Testis (tissue), 3 donors: ENCODE data around the gene MYNN. TPM values are rescaled to one million over a fixed set of nuclear protein-coding genes. Genes with fewer than 3 reads are reported as not detected.

Experiments
- DNase-seq: peaks from one replicate; pipeline ENCODE4 v3.0.0-alpha.2; 2019
- H3K27ac ChIP-seq, 2 donors: fragments of 200-600 bp; sonication (generic); one replicate each; pipeline ENCODE4 v1.5.1; 2019
- H3K27me3 ChIP-seq: fragments of 200-600 bp; sonication (generic); one replicate; pipeline ENCODE4 v1.5.1; 2019
- H3K36me3 ChIP-seq: fragments of 200-600 bp; sonication (generic); one replicate; pipeline ENCODE4 v1.5.1; 2017; ENCODE audit warnings: low read depth; ENCODE audit errors: missing control alignments
- H3K4me1 ChIP-seq: fragments of 200-600 bp; sonication (generic); one replicate; pipeline ENCODE4 v1.5.1; 2019
- H3K4me3 ChIP-seq, 2 donors: fragments of 200-600 bp; sonication (generic); one replicate each; pipeline ENCODE4 v1.5.1; 2017 to 2019
- H3K9me3 ChIP-seq: fragments of 200-600 bp; sonication (generic); one replicate; pipeline ENCODE4 v1.5.1; 2017
- POLR2A ChIP-seq: fragments of 450-650 bp; IDR thresholded peaks from one replicate; pipeline ENCODE4 v1.6.1; 2017; ENCODE audit warnings: antibody characterized with exemption, mild to moderate bottlenecking, moderate library complexity
- WGBS, 2 donors: methylation state at CpG; one replicate each; pipeline ENCODE4 v1.1.5; 2018; 5-methylcytosine and 5-hydroxymethylcytosine counted together
- intact Hi-C: fragments of 100-400 bp; cut with DNase I; formaldehyde crosslinking; loops from one replicate; pipeline ENCODE4 v1.15.1; 2023; ENCODE audit warnings: low total_unique reads
- polyA plus RNA-seq: library from polyadenylated mRNA; stranded (reverse); fragments of 350-450 nt; fragmentation: Illumina TruSeq; extraction: RNeasy Lipid Tissue Mini Kit (QIAGEN cat#74804); gene quantifications from one replicate; pipeline ENCODE4 v1.2.3, GENCODE V29; 2014; ENCODE audit warnings: low read depth, low replicate concordance; ENCODE audit not compliant: insufficient read depth
- total RNA-seq, 2 donors: library from RNA; depleted of rRNA; stranded (reverse); fragments of >200 nt; gene quantifications; one replicate each; pipeline ENCODE4 v1.2.3, GENCODE V29; 2016
- TF ChIP-seq, protein P1 (sequence below), 3 experiments: fragments of 450-650 bp in 2 of 3; fragments of 200-600 bp in 1 of 3; sonication (generic) in 1 of 3; IDR thresholded peaks; one replicate each; pipeline ENCODE4 v1.5.1; 2016 to 2019; ENCODE audit warnings: antibody characterized with exemption in 3 of 3, mild to moderate bottlenecking in 2 of 3, moderate library complexity in 1 of 3

MYNN gene
- total and polyA plus RNA-seq, 3 donors from 2014 or later = 14.6 to 27.0 (median 22.4) TPM

DNA sequence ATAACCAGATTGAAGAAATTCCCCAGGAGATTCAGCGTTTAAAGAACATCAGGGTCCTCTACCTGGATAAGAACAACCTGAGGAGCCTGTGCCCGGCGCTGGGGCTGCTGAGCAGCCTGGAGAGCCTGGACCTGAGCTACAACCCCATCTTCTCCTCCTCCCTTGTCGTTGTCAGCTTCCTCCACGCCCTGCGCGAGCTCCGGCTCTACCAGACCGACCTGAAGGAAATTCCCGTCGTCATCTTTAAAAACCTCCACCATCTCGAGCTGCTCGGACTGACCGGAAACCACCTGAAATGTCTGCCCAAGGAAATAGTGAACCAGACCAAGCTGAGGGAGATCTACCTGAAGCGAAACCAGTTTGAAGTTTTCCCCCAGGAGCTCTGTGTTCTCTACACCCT is 48.9 kb downstream of the MYNN start:
- WGBS, 2 donors = 74 to 78% methylated on average over 14 to 15 of the region's 15 CpGs
- intact Hi-C loops = no loop called here
- no peak for TF ChIP-seq POLR2A
- TF ChIP-seq, protein P1, sequence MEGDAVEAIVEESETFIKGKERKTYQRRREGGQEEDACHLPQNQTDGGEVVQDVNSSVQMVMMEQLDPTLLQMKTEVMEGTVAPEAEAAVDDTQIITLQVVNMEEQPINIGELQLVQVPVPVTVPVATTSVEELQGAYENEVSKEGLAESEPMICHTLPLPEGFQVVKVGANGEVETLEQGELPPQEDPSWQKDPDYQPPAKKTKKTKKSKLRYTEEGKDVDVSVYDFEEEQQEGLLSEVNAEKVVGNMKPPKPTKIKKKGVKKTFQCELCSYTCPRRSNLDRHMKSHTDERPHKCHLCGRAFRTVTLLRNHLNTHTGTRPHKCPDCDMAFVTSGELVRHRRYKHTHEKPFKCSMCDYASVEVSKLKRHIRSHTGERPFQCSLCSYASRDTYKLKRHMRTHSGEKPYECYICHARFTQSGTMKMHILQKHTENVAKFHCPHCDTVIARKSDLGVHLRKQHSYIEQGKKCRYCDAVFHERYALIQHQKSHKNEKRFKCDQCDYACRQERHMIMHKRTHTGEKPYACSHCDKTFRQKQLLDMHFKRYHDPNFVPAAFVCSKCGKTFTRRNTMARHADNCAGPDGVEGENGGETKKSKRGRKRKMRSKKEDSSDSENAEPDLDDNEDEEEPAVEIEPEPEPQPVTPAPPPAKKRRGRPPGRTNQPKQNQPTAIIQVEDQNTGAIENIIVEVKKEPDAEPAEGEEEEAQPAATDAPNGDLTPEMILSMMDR (IDR thresholded peaks at IDR 0.05) = no peak
- Histone ChIP-seq H3K36me3 (no peaks in the 10 kb centered on the region), H3K9me3 (no peaks in the 10 kb centered on the region), H3K27ac (no peak overlapping the region), H3K4me1 (no peaks in the 10 kb centered on the region), H3K4me3 (no peak overlapping the region), H3K27me3 (no peaks in the 10 kb centered on the region)
- no peak for DNase-seq

DNA sequence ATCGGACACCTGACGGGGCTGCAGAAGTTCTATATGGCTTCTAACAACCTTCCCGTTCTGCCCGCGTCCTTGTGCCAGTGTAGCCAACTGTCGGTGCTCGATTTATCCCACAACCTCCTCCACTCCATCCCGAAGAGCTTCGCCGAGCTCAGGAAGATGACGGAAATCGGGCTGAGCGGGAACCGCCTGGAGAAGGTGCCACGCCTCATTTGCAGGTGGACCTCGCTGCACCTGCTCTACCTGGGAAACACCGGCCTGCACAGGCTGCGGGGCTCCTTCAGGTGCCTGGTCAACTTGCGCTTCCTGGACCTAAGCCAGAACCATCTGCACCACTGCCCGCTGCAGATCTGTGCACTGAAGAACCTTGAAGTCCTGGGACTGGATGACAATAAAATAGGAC is 49.3 kb downstream of the MYNN start:
- DNase-seq = no peak
- no peaks in the 10 kb centered on the region for H3K36me3 ChIP-seq
- 75 to 78% methylated on average over 20 of the region's 20 CpGs for WGBS, 2 donors
- H3K4me1 ChIP-seq = no peaks in the 10 kb centered on the region
- H3K9me3 ChIP-seq = no peaks in the 10 kb centered on the region
- H3K27me3 ChIP-seq = no peaks in the 10 kb centered on the region
- no peak overlapping the region for H3K4me3 ChIP-seq
- no peak overlapping the region for H3K27ac ChIP-seq
- TF ChIP-seq POLR2A = no peak
- TF ChIP-seq, protein P1 (IDR thresholded peaks at IDR 0.05) = no peak
- intact Hi-C loops = no loop called here

DNA sequence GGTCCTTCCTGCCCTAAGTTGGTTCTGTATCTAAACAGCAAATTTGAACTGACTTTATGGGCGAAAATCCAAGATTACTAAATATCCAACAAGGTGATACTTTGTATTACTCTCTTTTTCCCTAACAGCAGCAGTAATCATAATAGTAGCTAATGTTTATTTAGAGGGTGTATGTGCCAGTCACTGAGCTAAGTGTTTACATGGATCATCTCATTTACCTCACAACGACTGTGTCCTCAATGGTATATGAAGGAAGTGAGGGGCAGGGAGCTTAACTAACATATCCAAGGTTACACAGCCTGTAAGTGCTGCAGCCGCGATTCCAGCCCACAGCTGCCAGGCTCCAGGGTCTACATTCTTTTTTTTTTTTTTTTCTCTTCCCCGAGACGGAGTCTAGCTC is 49.8 kb downstream of the MYNN start:
- no peaks in the 10 kb centered on the region for H3K4me1 ChIP-seq
- no peaks in the 10 kb centered on the region for H3K9me3 ChIP-seq
- DNase-seq = no peak
- intact Hi-C loops = no loop called here
- 48 to 52% methylated on average over 6 of the region's 6 CpGs for WGBS, 2 donors
- TF ChIP-seq POLR2A = no peak
- H3K27ac ChIP-seq = no peak overlapping the region
- no peak overlapping the region for H3K4me3 ChIP-seq
- no peaks in the 10 kb centered on the region for H3K27me3 ChIP-seq
- no peaks in the 10 kb centered on the region for H3K36me3 ChIP-seq

DNA sequence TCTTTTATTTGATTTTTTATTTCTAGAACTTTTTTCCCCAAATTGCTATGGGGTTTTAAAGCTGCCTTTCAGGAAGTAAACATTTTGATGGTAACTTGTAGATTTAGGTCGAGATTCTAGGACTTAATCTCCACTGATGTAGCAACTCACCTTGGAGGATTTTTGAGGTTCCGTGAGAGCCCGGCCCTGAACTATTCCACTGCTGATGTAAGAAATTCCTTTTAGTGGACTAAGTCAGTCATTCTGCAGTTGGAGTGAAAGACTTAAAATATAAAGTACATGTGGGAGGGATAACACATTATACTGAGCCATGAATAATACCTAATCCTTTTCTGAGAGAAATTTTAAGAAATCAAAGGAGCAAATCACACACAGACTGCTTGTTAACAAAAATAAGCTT is 52.1 kb downstream of the MYNN start:
- Histone ChIP-seq H3K9me3 (no peaks in the 10 kb centered on the region), H3K27ac (no peak overlapping the region), H3K36me3 (no peaks in the 10 kb centered on the region), H3K4me1 (no peaks in the 10 kb centered on the region), H3K4me3 (no peak overlapping the region), H3K27me3 (no peaks in the 10 kb centered on the region)
- intact Hi-C loops = no loop called here
- no peak for DNase-seq
- 84 to 89% methylated on average over 3 of the region's 3 CpGs for WGBS, 2 donors
- TF ChIP-seq, protein P1 (IDR thresholded peaks at IDR 0.05) = no peak
- no peak for TF ChIP-seq POLR2A

DNA sequence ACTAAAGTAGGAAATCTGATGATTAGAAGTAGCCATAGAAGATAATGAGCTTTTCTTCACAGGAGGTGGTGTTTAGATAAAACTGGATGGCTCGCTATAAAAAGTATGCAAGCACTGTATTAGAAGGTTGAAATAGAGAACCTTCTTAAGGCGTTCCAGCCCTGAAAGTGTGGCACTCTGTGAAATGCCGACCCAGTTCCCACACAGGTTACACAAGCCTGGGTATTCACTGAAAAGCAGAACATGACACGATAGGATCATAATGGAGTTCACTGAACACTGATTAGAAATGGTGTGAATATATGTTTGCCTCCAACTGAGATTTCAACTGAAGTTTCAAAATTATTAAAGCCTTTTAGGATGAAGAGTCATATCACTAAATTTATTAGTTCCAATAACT is 54.5 kb downstream of the MYNN start:
- no peak overlapping the region for H3K27ac ChIP-seq
- no peaks in the 10 kb centered on the region for H3K4me1 ChIP-seq
- no peaks in the 10 kb centered on the region for H3K36me3 ChIP-seq
- no peaks in the 10 kb centered on the region for H3K27me3 ChIP-seq
- no peak for TF ChIP-seq POLR2A
- TF ChIP-seq, protein P1 (IDR thresholded peaks at IDR 0.05) = no peak
- intact Hi-C loops = no loop called here
- H3K4me3 ChIP-seq = no peak overlapping the region
- WGBS, 2 donors = 89 to 94% methylated on average over 4 of the region's 4 CpGs
- H3K9me3 ChIP-seq = no peaks in the 10 kb centered on the region
- DNase-seq = no peak
